ENCODE results near the gene RBM38. TPM values are rescaled to one million over a fixed set of nuclear protein-coding genes. Genes with fewer than 3 reads are reported as not detected.
A peak's percentile ranks its signal among the peaks of the same experiment; 100 is the strongest.

Gene RBM38
- total RNA-seq, 6 donors from 2014 or later = 14.7 to 27.5 (median 22.3) TPM

GRCh38 chr20:57404006-57404405 lies 12.8 kb downstream of the RBM38 start:
- 88 to 92% methylated on average over 2 to 9 of the region's 11 CpGs for WGBS, 2 donors
- H3K4me3 ChIP-seq = no peak overlapping the region
- peaks cover 11 to 25% (median 13%) of the 10 kb centered on the region in 4 donors for H3K4me1 ChIP-seq
- TF ChIP-seq POLR2AphosphoS5 (IDR thresholded peaks at IDR 0.05) (no peak), CTCF (IDR thresholded peaks at IDR 0.05) (no peak), EP300 (IDR thresholded peaks at IDR 0.05) (no peak), POLR2A (IDR thresholded peaks at IDR 0.05) (no peak)
- H3K36me3 ChIP-seq = peaks cover 4 to 91% (median 61%) of the 10 kb centered on the region in 4 donors
- no peaks in the 10 kb centered on the region for H3K27me3 ChIP-seq
- no peaks in the 10 kb centered on the region for H3K9me3 ChIP-seq
- no peak for ATAC-seq (ENCODE audit: low FRiP score in 2 of 2)
- H3K27ac ChIP-seq = no peak overlapping the region
- DNase-seq = peak in 1 of 2 donors; percentile 45

- peak in 1 of 2 donors; percentile 61 for DNase-seq
- H3K4me1 ChIP-seq = peaks cover 6 to 19% (median 7%) of the 10 kb centered on the region in 4 donors
- ATAC-seq (ENCODE audit: low FRiP score in 2 of 2) = no peak
- no peak for TF ChIP-seq CTCF (IDR thresholded peaks at IDR 0.05)
- no peak for TF ChIP-seq POLR2AphosphoS5 (IDR thresholded peaks at IDR 0.05)
- no peak for TF ChIP-seq EP300 (IDR thresholded peaks at IDR 0.05)
- TF ChIP-seq POLR2A (IDR thresholded peaks at IDR 0.05) = no peak
- no peaks in the 10 kb centered on the region for H3K27me3 ChIP-seq
- peaks cover 4 to 96% (median 66%) of the 10 kb centered on the region in 4 donors for H3K36me3 ChIP-seq
- no peak overlapping the region for H3K27ac ChIP-seq
- no peaks in the 10 kb centered on the region for H3K9me3 ChIP-seq
- H3K4me3 ChIP-seq = no peak overlapping the region
- WGBS, 2 donors = 96% methylated on average over 18 to 22 of the region's 22 CpGs
These were observed 13.3 kb downstream of the RBM38 start for GRCh38 chr20:57404419-57405072.

- Histone ChIP-seq H3K27me3 (no peaks in the 10 kb centered on the region), H3K4me3 (no peak overlapping the region), H3K9me3 (no peaks in the 10 kb centered on the region), H3K4me1 (peaks cover 0 to 11% (median 0%) of the 10 kb centered on the region in 4 donors), H3K27ac (no peak overlapping the region), H3K36me3 (peaks cover 4 to 92% (median 68%) of the 10 kb centered on the region in 4 donors)
- DNase-seq = peak in 1 of 2 donors; percentile 44
- TF ChIP-seq EP300 (IDR thresholded peaks at IDR 0.05) (no peak), POLR2A (IDR thresholded peaks at IDR 0.05) (no peak), CTCF (IDR thresholded peaks at IDR 0.05) (no peak), POLR2AphosphoS5 (IDR thresholded peaks at IDR 0.05) (no peak)
- WGBS, 2 donors = 69 to 90% methylated on average over 7 to 18 of the region's 18 CpGs
- ATAC-seq (ENCODE audit: low FRiP score in 2 of 2) = no peak
These were observed 14.2 kb downstream of the RBM38 start for GRCh38 chr20:57405236-57406016.

GRCh38 chr20:57407541-57407956 lies 16.4 kb downstream of the RBM38 start:
- WGBS, 2 donors = 90 to 94% methylated on average over 21 to 27 of the region's 29 CpGs
- peak in 1 of 2 donors; percentile 81 for DNase-seq
- H3K4me1 ChIP-seq = peaks cover 0 to 2% (median 0%) of the 10 kb centered on the region in 4 donors
- TF ChIP-seq POLR2AphosphoS5 (IDR thresholded peaks at IDR 0.05) (no peak), CTCF (IDR thresholded peaks at IDR 0.05) (no peak), EP300 (IDR thresholded peaks at IDR 0.05) (no peak), POLR2A (IDR thresholded peaks at IDR 0.05) (no peak)
- no peaks in the 10 kb centered on the region for H3K9me3 ChIP-seq
- peaks cover 4 to 71% (median 57%) of the 10 kb centered on the region in 4 donors for H3K36me3 ChIP-seq
- H3K27me3 ChIP-seq = no peaks in the 10 kb centered on the region
- H3K4me3 ChIP-seq = no peak overlapping the region
- no peak overlapping the region for H3K27ac ChIP-seq
- no peak for ATAC-seq (ENCODE audit: low FRiP score in 2 of 2)
